Right renal cortex interstitium (tissue), 3 donors: ENCODE results near the gene RANGRF. TPM values are rescaled to one million over a fixed set of nuclear protein-coding genes. Genes with fewer than 3 reads are reported as not detected.

Experiments
- DNase-seq, 3 donors: peaks; one replicate each; pipeline ENCODE4 v3.0.0-alpha.2; 2013; ENCODE audit warnings: low read depth in 3 of 3, low spot score in 2 of 3
- polyA plus RNA-seq, 3 donors: library from polyadenylated mRNA; unstranded; fragments of 120-200 nt; gene quantifications; one replicate each; pipeline ENCODE4 v1.2.1, GENCODE V29; 2013; ENCODE audit not compliant: insufficient read length in 3 of 3

RANGRF gene
- polyA plus RNA-seq, 3 donors: 27.8 to 29.9 (median 28.7) TPM

DNA sequence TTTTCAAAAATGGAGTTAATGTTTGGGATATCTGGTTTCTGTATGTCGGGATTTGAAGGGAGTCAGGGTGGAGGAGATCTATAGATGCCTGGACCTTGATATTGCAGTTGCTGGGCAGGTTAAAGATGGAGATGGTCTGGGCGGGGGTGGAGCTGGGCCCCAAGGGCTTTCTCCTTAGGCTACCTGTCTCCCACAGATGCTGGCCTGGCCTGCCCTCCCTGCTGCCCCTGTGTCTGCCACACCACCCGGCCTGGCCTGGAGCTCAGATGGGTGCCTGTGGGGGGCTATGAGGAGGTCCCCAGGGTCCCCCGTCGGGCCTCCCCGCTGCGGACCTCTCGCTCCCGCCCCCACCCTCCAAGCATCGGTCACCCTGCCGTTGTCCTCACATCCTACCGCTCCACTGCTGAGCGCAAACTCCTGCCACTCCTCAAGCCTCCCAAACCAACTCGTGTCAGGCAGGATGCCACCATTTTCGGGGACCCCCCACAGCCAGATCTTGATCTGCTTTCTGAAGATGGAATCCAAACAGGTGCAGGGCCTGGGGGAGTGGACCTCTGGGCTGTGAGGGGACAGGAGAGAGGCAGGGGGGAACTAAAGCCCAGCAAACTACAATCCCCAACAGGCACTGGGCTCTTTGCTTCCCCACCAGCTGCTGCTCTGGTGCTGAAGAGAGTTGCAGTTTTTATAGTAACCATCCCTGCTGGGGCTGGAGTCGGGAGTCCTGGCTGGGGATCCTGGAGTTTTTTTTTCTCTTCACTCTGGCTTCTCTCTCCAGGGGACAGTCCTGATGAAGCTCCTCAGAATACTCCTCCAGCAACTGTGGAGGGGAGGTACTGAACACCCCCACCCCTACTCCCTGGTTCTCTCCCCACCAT, 24.5 kb downstream of the RANGRF start:
- DNase-seq: no peak

DNA sequence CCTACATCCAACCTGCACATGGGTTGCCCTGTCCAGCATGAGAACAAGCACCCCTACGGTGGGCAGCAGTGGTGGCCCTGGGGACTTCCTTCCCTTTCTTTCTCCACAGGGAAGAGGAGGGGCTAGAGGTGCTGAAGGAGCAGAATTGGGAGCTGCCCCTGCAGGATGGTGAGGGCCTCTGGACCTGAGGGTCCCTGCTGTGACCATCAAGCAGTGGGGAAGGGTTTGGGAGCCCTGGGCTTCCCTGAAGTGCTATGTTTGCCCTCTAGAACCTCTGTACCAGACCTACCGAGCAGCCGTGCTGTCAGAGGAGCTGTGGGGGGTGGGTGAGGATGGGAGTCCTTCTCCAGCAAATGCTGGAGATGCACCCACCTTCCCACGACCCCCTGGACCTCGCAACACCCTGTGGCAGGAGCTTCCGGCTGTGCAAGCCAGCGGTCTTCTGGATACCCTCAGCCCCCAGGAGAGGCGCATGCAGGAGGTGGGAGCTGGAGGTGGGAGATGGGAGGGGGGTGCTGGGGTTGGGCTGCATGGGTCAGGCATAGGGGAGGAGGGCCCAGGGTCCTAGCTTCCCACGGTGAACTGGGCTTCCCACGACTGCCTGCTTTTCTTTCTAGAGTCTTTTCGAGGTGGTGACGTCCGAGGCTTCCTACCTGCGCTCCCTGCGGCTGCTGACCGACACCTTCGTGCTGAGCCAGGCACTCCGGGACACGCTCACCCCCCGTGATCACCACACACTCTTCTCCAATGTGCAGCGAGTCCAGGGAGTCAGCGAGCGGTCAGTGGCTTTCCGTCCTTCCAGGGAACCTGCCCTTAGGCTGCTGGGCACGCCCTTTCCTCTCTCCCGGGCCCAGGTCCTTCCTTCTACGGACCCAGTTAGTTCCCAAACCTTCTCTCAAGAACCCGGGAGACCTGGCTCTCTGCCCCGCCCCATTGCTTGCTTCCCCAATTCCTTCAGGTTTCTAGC, 26.6 kb downstream of the RANGRF start:
- no peak for DNase-seq

DNA sequence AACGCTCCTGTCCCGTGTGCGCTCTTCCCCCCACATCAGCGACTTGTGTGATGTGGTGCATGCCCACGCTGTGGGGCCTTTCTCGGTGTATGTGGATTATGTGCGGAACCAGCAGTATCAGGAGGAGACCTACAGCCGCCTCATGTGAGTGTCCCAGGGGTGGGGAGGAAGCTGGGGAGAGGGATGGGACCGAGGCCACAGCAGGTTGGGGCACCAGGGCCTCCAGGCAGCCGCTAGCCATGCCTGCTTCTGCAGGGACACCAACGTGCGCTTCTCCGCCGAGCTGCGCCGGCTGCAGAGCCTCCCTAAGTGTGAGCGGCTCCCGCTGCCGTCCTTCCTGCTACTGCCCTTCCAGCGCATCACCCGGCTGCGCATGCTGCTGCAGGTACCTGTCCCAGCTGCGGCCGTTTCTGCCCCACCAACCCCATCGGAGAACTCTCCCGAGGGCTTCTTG, 27.3 kb downstream of the RANGRF start:
- no peak for DNase-seq

DNA sequence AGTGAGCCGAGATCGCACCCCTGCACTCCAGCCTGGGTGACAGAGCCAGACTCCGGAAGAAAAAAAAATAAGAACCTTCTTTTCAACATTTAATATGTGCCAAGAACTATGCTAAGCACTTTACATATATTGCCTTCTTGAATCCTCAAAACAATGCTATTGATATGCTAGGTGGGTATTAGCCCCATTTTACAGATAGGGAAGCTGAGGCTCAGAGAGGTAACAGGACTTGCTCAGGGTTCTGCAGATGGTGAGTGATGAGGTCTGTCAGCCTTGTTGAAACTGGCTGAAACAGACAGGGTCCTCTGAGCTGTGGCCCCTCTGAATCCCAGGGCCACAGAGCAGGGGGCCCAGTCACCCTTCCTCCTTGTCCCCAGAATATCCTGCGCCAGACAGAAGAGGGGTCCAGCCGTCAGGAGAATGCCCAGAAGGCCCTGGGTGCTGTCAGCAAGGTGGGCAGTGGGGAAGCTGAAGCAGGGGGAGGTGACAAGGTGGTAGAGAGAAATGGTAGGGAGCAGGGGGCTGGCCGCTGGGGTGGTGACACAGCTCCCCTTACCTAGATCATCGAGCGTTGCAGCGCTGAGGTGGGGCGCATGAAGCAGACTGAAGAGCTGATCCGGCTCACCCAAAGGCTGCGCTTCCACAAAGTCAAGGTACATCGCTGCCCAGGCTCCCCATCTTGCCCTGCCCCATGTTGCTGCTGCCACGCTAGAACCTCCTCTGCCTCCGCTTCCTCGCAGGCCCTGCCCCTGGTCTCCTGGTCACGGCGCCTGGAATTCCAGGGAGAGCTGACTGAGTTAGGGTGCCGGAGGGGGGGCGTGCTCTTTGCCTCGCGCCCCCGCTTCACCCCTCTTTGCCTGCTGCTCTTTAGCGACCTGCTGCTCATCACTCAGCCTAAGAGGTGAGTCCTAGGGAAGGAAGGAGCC, 29.8 kb downstream of the RANGRF start:
- no peak for DNase-seq

DNA sequence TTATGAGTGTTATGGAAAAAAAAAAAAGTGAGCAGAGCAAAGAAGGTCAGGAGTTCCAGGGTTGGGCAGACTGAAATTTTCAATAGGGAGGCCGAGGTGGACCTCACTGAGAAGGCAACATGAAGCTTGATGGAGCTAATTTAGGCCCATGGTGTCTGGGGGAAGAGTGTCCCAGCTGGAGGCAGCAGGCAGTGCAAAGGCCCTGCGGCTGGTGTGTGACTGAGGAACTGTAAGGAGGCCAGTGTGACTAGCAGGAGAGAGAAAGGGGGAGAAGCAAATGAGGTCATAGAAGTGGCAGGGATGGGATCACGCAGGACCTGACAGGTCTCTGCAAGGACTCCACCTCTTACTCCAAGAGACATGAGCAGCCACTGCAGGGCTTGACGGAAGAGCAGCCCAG, 31.8 kb downstream of the RANGRF start:
- no peak for DNase-seq

DNA sequence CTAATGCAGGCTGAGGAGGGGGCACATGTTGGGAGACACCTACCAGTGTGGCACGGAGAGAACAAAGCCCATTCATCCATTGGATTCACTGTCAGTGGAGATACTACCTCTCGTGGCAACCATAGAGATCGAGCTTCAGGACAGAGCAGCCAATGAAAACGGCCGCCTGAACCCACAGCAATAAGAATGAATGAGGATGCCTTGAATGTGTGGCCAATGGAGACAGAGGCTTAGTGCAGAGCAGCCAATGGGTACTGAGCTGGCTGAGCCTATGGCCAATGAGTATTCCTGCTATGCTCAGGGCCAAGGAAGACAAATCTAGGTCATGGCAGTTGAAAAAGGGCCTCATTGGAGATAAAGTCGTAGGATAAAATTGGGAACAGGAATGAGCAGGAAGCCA, 32.5 kb downstream of the RANGRF start:
- DNase-seq: no peak

DNA sequence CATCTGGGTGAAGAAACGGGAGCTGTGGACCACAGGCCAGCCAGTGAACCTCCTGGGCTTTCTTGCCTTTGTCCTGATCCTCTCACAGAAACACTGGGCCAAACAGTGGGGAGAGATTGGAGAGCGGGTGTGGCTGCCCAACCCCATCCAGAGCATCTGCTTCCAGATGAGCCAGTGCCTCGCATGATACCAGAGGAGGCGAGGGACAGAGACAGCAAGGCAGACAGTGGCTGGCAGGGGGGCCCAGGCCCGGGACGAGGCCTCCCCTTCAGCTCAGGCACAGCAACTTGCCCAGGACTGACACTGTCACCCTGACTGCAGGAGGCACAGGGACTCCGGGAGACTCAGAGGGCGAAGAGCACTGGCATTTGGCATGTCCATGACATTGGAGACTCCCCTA, 33.6 kb downstream of the RANGRF start:
- no peak for DNase-seq

DNA sequence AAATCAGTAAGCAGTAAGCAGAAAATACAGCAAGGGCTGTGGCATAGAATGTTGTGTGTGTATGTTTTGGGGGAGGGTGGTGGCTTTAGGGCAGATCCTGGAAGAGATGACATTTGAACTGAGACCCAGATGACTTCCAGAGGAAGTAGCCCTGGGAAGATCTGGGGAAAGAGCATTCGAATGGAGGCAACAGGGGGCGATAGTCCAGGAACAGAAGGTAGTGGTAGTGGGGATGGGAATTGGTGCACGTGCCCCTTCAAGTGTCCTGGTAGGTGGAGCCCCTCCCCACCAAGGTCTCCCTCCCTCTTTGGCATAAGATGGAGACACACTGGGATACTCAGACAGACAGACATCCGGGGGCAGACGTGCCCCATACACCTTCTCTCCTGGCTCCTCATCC, 35.7 kb downstream of the RANGRF start:
- no peak for DNase-seq

DNA sequence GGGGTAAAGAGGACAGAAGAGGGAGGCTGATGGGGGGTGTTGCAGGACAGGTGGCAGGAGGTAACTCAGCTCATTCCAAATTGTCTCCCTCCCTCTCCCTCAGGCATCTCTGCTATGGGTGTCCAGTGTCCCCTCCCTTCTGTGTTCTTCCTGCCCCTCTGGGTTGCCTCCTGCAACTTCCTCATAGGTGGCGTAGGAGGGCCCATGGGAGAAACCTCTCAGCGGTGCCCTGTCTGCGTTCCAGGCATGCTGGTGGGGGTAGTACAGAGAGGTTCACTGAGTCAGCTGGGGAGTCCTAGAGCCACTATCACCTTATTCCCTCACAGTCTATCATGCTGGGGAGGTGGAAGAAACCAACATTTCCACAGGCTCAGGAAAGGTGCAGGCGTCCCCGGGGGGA, 36.5 kb downstream of the RANGRF start:
- DNase-seq: no peak

DNA sequence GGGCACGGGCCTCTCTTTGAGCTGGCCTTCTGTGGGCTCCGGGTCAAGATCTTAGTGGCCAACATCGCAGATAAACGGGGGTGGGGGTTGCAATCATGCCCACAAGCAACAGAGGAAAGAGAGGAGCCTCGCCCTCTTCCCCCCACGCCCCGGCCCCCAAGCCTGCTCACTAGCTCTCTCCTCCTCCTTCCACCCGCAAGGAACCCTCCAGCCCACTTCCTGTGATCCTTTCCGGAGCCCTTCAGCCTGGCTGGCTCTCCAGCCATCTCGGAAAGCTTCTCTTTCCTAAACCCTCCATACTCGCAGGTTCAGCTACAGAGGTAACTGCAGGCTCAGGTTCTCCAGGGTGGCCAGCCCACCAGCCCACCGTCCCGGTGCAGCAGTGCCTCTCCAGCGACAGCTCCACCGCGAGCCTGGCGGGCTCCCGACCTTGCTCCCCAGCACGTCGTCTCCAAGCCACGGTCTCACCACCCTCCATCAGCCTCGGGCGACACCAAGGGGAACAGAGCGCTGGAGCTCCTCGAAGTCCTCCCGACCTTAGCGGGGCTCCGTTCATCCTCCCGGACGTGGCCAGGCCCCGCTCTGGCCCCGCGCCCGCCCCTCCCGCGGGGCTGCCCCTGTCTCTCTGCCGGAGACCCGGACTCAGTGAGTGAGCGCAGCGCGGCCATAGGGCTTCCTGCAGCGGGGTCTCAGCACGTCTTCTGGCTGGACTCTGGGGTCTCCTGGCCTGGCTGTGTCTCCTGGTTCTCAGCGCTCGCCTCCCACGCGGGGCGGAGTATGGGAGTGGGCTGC, 38.2 kb downstream of the RANGRF start:
- peak; percentile 29 to 55 (median 45) for DNase-seq

DNA sequence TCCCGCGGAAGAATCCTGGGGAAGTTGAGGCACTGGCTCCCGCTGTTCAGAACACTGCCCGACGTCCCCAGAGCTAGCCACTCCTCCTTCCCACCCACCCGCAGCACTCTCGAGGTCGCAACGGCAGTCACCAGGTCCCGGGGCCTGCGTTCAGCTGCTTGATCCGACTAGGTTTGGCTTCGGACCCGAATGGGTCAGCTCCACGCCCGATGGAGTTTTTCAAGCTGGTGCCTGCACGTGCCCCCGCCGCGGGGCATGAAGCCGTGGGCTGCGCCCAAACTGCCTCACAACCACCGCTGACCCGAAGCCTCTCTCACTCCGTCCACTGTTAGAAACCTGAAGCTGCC, 38.8 kb downstream of the RANGRF start:
- DNase-seq: no peak

DNA sequence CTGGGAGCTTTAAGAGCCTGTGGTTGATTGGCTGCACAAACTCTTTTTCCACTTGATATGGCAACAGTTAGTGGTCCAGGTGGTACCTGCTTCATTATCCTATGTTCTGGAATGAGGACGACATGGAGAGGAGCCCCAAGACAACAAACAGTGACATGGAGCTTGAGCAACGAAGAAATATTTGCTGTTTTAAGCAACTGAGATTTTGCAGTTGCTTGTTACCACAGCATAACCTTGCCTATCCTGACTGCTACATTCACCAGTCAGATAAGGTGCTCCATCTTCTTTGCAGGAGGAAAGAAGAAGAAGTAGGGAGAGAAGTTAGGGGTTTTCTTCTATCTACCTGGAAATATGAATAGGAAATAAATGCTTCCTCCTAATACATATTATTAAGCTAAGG, 43.7 kb downstream of the RANGRF start:
- DNase-seq: no peak

DNA sequence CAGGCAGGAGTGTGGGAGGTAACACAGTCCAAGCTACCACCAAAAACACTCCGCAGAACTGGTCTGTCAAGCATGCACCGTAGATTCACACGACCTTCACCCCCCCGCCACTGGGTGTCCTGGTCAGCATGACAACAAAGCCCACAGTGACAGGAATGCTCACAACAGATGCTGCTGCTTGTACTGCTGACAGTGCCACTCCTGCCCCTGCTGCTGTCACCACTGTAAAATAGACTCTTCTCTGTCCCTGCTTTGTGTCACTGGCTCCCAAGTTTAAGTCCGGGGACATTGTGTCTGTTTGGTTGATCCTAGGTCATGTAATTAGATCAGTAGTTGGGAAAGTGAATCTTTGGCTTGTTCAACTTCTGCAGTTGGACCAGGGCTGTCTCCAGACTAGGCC, 44.2 kb downstream of the RANGRF start:
- no peak for DNase-seq

DNA sequence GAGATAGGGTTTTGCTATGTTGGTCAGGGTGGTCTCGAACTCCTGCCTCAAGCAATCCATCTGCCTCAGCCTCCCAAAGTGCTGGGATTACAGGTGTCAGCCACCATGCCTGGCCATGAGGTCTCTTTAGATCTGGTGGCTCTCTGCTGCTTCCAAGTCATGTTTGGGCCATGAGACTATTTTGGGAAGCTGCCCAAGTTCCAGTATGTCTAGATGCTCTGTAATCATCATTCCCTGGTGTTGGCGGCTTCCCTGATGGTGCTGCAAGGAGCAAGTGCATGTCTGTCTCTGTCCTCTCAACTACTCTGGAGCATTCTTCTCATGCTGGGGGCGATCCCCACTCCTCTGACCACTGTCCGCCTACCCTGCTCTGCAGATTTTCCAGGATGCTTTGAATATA, 44.8 kb downstream of the RANGRF start:
- no peak for DNase-seq

DNA sequence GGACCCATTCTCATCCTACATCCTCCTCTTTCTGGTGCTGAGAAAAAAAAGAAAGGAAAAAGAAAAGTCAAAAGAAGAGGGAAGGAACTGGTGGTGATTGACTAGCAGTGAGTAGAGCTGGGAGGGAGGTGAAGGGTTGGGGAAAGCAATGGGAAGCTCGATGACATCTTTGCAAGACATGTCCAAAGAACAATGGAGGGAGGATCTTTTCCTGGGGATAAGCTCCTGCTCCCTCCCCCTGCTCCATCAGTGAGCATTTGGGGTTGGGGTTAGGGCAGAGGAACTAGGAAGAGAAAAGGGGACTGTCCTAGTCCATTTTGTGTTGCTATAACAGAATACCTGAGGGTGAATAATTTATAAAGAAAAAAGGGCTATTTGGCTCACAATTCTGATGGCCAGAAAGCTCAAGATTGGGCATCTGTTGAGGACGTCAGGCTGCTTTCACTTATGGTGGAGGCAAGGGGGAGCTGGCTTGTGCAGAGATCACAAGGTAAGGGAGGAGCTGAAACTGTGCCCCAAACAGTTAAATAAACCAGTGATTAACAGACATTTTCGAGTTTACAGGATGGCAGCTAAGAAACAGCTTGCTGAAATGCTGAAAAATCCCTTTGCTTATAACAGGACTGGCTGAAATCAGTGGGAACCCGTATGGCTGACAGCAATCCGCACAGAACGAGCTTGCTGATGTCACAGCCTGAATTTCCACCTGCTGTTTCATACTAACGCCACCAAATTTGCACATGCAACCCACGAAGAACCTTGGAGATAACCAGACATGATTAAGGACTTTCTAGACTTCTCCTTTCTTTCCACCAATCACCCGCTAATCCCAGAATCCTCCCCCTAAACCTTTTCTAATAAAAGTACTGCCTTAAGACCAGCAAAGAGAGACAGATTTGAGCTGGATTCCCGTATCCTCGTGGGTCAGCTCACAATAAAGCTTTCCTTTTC, 49.6 kb downstream of the RANGRF start:
- DNase-seq: no peak

DNA sequence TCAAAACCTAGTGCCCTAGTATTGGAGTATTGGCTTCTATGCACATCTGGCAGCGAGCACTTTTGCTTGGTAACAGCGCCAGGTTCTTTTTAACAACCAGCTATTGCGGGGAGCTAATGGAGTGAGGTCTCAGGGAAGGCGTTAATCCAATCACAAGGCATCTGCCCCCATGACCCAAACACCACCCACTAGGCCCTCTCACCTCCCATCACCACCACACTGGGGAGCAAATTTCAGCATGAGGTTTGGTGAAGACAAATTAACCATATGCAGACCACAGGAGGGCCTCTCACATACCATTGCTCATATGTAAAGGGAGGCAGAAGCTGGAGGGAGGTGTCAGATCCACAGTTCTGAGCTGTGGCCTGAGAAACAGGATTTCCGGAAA, 50.3 kb downstream of the RANGRF start:
- no peak for DNase-seq

DNA sequence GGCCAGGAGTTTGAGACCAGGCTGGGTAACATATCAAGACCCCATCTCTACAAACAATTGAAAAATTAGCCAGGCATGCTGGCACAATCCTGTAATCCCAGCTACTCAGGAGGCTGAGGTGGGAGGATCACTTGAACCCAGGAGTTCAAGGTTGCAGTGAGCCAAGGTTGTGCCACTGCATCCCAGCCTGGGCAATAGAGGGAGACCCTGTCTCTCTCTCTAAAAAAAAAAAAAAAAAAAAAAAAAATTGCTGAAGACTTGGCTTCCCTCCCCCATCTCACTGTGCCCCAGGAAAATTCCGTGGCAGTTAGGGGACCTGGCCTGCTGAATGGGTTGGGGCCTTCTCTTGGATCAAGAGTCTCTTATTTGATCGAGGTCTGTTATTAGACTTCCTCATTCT, 51.1 kb downstream of the RANGRF start, which contains the start of gene ODF4:
Gene ODF4, plus strand, starts transcription at position 301 of the 400 bp plus-strand sequence. CDS start 212 bp downstream, outside the sequence.
- no peak for DNase-seq
